Heart left ventricle (tissue), 16 donors: ENCODE data around the gene HHIPL1. TPM values are rescaled to one million over a fixed set of nuclear protein-coding genes. Genes with fewer than 3 reads are reported as not detected.

Source experiments
- ATAC-seq, 4 donors: fragments of 200-7000 bp; cut with Tn5 transposase; one replicate each; pipeline ENCODE4 v1.9.1; 2020 to 2022; ENCODE audit warnings: moderate library complexity in 4 of 4, mild to moderate bottlenecking in 3 of 4, moderate number of reproducible peaks in 1 of 4
- DNase-seq, 5 donors: peaks; one replicate each; pipeline ENCODE4 v3.0.0-alpha.2; 2020
- H3K27ac ChIP-seq, 12 donors: fragments of 200-600 bp; sonication (generic) in 4 of 12; one replicate each; pipeline versions ENCODE4 v1.5.0 to v1.8.0; 2016 to 2022; ENCODE audit warnings: mild to moderate bottlenecking in 2 of 12
- H3K27me3 ChIP-seq, 9 donors: fragments of 200-600 bp; sonication (generic) in 2 of 9; one replicate each; pipeline versions ENCODE4 v1.5.1 to v1.8.0; 2016 to 2022; ENCODE audit warnings: mild to moderate bottlenecking in 3 of 9
- H3K36me3 ChIP-seq, 9 donors: fragments of 200-600 bp; sonication (generic) in 2 of 9; one replicate each; pipeline versions ENCODE4 v1.5.0 to v1.8.0; 2018 to 2022; ENCODE audit warnings: mild to moderate bottlenecking in 2 of 9
- H3K4me1 ChIP-seq, 12 donors: fragments of 200-600 bp; sonication (generic) in 4 of 12; one replicate each; pipeline versions ENCODE4 v1.5.0 to v1.8.0; 2016 to 2022; ENCODE audit warnings: mild to moderate bottlenecking in 3 of 12
- H3K4me3 ChIP-seq, 12 donors: fragments of 200-600 bp; sonication (generic) in 4 of 12; one replicate each; pipeline versions ENCODE4 v1.5.0 to v1.8.0; 2017 to 2022; ENCODE audit warnings: mild to moderate bottlenecking in 9 of 12, moderate library complexity in 4 of 12
- H3K9me3 ChIP-seq, 12 donors: fragments of 200-600 bp; sonication (generic) in 4 of 12; one replicate each; pipeline versions ENCODE4 v1.5.0 to v1.8.0; 2016 to 2022; ENCODE audit warnings: mild to moderate bottlenecking in 1 of 12
- POLR2A ChIP-seq, 2 donors: fragments of 450-650 bp; IDR thresholded peaks; one replicate each; pipeline ENCODE4 v1.6.1; 2017; ENCODE audit warnings: antibody characterized with exemption in 2 of 2, mild to moderate bottlenecking in 2 of 2, moderate library complexity in 2 of 2
- WGBS, 4 donors: extraction: QIAGEN DNeasy Blood & Tissue Kit in 2 of 4; methylation state at CpG; one replicate each; pipeline versions ENCODE4 v1.1.5 to v1.1.7; 2013 to 2018; 5-methylcytosine and 5-hydroxymethylcytosine counted together
- intact Hi-C, 10 donors: fragments of 100-400 bp; cut with DNase I; formaldehyde crosslinking; loops; one replicate each; pipeline versions ENCODE4 v1.11.1 to v1.14.2; 2022
- polyA plus RNA-seq, 2 donors: library from polyadenylated mRNA; stranded (reverse); fragments of 200-250 nt; gene quantifications; one replicate each; pipeline ENCODE4 v1.2.3, GENCODE V29; 2013
- total RNA-seq, 9 donors: library from RNA; depleted of rRNA in 2 of 9; stranded (reverse); fragments of >200 nt in 2 of 9; fragmentation: NEBNext Ultra II Directional in 3 of 9; extraction: Animal tissue kit (Norgen Biotek cat#: 25700) in 3 of 9; gene quantifications; one replicate each; pipeline versions ENCODE4 v1.1.0 to v1.2.4, GENCODE V29; 2016 to 2023
- TF ChIP-seq, protein P1 (sequence below), 12 donors: fragments of 200-600 bp; sonication (generic) in 4 of 12; IDR thresholded peaks; one replicate each; pipeline versions ENCODE4 v1.5.0 to v1.8.0; 2018 to 2022; ENCODE audit warnings: antibody characterized with exemption in 12 of 12, mild to moderate bottlenecking in 5 of 12
- donor health status: ischemic (EF 13 %, LVEDD 7.1; RV severe dilation, severe dysfunction).
- donor health status: healthy with polysubstance abuse.
- donor health status: DM: no; HTN: yes; CAD: no.
- donor health status: DM: no; HTN: no; CAD: no.
- donor health status: ischemic (EF 25% LVEDD 6.9; RV normal size, moderate dysfunction).
- donor health status: ischemic (EF 25% LVEDD 5.7; RV mildly dilated, moderate dysfunction).
- donor health status: healthy.
- donor health status: DM: yes; HTN: yes; CAD: no.
- donor health status: ischemic (EF 35%, LVEDD 5.7; RV mildly dilated, moderate dysfunction).
- donor health status: nonischemic (EF 11% LVEDD 7.7; RV severe dilation, severe dysfunction).
- donor health status: DM: yes; HTN: yes; CAD: no.
- donor health status: PGD.
- donor health status: ischemic (EF 29% LVEDD 5.4; RV normal size, mild dysfunction).
- donor health status: nonischemic (EF 23%, LVEDD 6.1; RV moderate dilation, normal function).

The HHIPL1 gene
- total and polyA plus RNA-seq, 11 donors: 0.34 to 3.1 (median 1.1) TPM

GRCh38 chr14:99612738-99613330 lies 32.1 kb upstream of the HHIPL1 start:
- no peak overlapping the region for H3K4me3 ChIP-seq
- no peak for TF ChIP-seq POLR2A (IDR thresholded peaks at IDR 0.05)
- TF ChIP-seq, protein P1, sequence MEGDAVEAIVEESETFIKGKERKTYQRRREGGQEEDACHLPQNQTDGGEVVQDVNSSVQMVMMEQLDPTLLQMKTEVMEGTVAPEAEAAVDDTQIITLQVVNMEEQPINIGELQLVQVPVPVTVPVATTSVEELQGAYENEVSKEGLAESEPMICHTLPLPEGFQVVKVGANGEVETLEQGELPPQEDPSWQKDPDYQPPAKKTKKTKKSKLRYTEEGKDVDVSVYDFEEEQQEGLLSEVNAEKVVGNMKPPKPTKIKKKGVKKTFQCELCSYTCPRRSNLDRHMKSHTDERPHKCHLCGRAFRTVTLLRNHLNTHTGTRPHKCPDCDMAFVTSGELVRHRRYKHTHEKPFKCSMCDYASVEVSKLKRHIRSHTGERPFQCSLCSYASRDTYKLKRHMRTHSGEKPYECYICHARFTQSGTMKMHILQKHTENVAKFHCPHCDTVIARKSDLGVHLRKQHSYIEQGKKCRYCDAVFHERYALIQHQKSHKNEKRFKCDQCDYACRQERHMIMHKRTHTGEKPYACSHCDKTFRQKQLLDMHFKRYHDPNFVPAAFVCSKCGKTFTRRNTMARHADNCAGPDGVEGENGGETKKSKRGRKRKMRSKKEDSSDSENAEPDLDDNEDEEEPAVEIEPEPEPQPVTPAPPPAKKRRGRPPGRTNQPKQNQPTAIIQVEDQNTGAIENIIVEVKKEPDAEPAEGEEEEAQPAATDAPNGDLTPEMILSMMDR (IDR thresholded peaks at IDR 0.05): no peak
- ATAC-seq (peak in 2 of 4 donors; percentile 13 to 59), DNase-seq (no peak)
- H3K27ac ChIP-seq: no peak overlapping the region
- H3K4me1 ChIP-seq: peaks cover 0 to 26% (median 9%) of the 10 kb centered on the region in 12 donors
- intact Hi-C loops: no loop called here
- H3K27me3 ChIP-seq: peaks cover 0 to 6% (median 0%) of the 10 kb centered on the region in 9 donors
- H3K36me3 ChIP-seq: no peaks in the 10 kb centered on the region
- H3K9me3 ChIP-seq: no peaks in the 10 kb centered on the region
- 74 to 85% (median 81%) methylated on average over 5 to 8 of the region's 8 CpGs for WGBS, 4 donors

- intact Hi-C loops: no loop called here
- H3K27me3 ChIP-seq: peaks cover 0 to 6% (median 0%) of the 10 kb centered on the region in 9 donors
- TF ChIP-seq, protein P1 (IDR thresholded peaks at IDR 0.05): no peak
- TF ChIP-seq POLR2A (IDR thresholded peaks at IDR 0.05): no peak
- no peaks in the 10 kb centered on the region for H3K9me3 ChIP-seq
- H3K27ac ChIP-seq: peak overlapping the region in 4 of 12 donors; percentile 29 to 52 (median 52)
- H3K36me3 ChIP-seq: no peaks in the 10 kb centered on the region
- H3K4me3 ChIP-seq: no peak overlapping the region
- DNase-seq (no peak), ATAC-seq (no peak)
- peaks cover 0 to 54% (median 19%) of the 10 kb centered on the region in 12 donors for H3K4me1 ChIP-seq
- 39 to 50% (median 43%) methylated on average over 7 of the region's 7 CpGs for WGBS, 4 donors
Measured at GRCh38 chr14:99615497-99616157, 29.3 kb upstream of the HHIPL1 start.

DNA sequence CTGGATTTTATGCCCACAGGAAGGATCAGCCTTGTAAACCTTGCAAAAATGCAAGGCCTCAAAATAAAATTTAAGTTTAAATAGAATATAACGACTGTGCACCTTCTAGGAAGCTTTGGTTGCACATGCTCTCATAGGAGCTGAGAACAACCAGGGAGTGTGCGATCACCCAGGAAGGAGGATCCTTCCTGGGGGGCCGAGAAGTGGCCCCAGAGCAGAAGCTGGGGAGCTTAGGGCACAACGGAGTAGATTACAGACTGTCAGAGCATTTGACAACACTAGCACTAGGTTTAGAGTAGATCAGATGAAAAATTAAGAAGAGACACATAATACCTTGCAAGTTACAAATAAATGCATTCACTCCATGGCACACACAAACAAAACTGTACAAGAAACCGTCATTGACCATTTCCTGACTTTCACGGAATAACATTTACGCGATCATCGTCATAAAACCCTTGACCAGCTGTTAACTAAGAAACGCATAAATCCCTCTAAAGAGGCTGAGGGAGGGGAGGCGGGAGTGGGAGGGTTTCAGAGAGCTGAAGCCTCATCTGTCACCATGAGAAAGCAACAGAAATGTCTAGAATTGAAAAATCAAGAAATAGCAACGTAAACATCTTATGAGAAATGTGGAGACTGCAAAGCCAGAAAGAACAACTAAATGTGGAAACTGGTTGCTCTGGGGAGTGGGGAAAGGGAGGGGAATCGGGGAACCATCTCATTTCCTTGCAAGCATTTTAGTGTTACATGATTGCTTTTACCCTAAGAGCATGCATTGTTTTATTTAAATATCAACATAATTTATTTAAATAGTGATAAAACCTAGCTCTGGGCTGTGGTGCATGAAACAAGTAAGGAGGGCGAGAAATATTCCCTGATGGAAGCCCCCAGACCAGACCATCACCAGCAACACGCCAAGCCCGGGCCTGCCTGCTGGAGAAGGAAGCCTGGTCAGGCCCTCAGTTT lies 27.8 kb upstream of the HHIPL1 start:
- no peaks in the 10 kb centered on the region for H3K36me3 ChIP-seq
- WGBS, 4 donors: 82 to 89% (median 84%) methylated on average over 16 of the region's 16 CpGs
- H3K4me1 ChIP-seq: peaks cover 0 to 54% (median 19%) of the 10 kb centered on the region in 12 donors
- H3K27me3 ChIP-seq: peaks cover 0 to 6% (median 0%) of the 10 kb centered on the region in 9 donors
- DNase-seq: no peak
- H3K4me3 ChIP-seq: no peak overlapping the region
- intact Hi-C loops: no loop called here
- no peak for ATAC-seq
- no peak overlapping the region for H3K27ac ChIP-seq
- H3K9me3 ChIP-seq: no peaks in the 10 kb centered on the region
- TF ChIP-seq POLR2A (IDR thresholded peaks at IDR 0.05): no peak
- TF ChIP-seq, protein P1 (IDR thresholded peaks at IDR 0.05): no peak
